HG03045 (cell line): ENCODE results near the gene LIPG.
"Not testable (repeated sequence)": the region's sequence is repeated elsewhere in the genome, so short reads cannot be mapped to it uniquely, and the experiment has no call there.

Experiments
- ATAC-seq: cut with Tn5 transposase; IDR thresholded peaks from one replicate; pipeline ENCODE4 v1.9.1; 2021; ENCODE audit warnings: mild to moderate bottlenecking, moderate library complexity; ENCODE audit not compliant: unreplicated experiment

Gene LIPG

GRCh38 chr18:49572611-49573345 lies 10.9 kb downstream of the LIPG start:
- no peak for ATAC-seq

GRCh38 chr18:49573835-49574234 lies 12.0 kb downstream of the LIPG start:
- ATAC-seq = no peak

DNA sequence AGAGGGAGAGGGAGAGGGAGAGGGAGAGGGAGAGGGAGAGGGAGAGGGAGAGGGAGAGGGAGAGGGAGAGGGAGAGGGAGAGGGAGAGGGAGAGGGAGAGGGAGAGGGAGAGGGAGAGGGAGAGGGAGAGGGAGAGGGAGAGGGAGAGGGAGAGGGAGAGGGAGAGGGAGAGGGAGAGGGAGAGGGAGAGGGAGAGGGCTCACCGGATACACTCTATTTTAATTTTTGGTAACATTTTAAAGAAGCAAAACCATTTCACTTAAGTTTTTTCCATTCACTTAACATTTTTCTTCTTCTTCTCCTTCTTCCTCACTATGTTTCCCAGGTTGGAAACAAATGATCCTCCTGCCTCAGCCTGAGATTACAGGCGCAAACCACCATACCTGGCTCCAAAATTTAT lies 17.2 kb downstream of the LIPG start:
- not testable (repeated sequence) for ATAC-seq

DNA sequence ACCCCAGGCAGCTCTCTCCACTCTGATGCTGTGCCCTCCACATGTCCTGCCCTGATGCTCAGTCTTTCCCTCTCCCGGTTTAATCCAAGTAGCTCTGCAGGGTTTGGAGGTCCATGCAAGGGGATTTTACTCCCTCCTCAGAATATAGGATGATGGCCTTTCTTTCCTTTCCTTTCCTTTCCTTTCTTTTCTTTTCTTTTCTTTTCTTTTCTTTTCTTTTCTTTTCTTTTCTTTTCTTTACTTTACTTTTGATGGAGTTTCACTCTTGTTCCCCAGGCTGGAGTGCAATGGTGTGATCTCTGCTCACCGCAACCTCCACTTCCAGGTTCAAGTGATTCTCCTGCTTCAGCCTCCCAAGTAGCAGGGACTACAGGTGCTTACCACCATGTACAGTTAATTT lies 17.7 kb downstream of the LIPG start:
- not testable (repeated sequence) for ATAC-seq

DNA sequence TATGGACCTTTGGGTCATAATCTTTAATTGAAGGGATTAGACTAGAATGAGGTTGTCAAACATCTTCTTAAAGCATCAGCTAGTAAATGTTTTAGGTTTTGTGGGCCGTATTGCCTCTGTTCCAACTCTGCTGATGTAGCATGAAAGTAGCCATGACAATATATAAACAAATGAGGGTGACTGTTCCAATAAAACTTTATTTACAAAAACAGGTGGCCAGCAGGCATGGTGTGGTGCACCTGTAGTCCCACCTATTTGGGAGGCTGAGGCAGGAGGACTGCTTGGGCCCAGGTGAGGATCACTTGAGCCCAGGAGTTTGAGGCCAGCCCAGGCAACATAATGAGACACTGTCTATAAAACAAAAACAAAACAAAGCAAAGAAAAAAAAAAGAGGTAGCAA lies 18.4 kb downstream of the LIPG start:
- ATAC-seq = no peak

DNA sequence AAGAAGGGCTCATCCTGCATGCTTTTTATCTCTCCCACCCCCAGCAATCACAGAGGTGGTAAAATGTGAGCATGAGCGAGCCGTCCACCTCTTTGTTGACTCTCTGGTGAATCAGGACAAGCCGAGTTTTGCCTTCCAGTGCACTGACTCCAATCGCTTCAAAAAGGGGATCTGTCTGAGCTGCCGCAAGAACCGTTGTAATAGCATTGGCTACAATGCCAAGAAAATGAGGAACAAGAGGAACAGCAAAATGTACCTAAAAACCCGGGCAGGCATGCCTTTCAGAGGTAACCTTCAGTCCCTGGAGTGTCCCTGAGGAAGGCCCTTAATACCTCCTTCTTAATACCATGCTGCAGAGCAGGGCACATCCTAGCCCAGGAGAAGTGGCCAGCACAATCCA lies 19.5 kb downstream of the LIPG start:
- ATAC-seq = no peak

DNA sequence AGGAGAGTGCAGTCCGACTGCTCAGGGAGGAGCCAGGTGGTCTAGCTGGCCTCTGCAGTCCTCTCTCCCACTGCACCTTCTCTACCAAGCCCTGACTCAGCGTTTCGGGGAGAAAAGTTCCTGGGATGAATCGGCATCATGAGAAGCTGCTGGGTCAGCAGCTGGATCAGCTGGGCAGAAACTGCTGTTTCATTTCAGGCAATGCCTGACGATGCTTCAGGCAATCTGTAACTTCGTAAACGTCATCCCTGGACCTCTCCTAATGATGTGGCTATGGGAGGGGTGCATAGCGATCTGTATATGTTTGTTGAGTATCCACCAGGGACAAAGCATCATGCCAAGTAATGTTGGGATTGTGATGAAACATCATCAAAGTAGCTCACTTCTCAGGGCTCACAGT lies 20.7 kb downstream of the LIPG start:
- ATAC-seq = no peak

DNA sequence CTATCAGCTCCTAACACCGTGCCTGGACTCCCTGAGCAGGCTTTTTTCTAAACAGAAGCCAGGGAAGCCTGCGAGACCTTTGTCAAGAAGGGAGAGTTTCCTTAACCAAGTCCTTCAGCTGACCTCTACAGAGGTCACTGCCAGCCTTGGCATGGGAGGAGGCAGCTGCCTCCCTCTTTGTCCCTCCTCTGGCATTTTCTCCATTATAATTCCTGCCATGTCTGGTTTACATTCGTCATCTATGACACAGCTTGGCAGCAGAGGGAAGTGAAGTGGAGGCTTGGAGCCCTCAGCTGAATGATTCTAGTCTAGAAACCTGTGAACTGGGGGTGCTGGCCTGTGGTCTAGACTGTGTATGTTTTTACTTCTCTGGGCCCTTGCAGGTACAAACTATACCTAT lies 22.5 kb downstream of the LIPG start:
- ATAC-seq = no peak

GRCh38 chr18:49584951-49585350 lies 23.1 kb downstream of the LIPG start:
- not testable (repeated sequence) for ATAC-seq

GRCh38 chr18:49585781-49586663 lies 24.2 kb downstream of the LIPG start:
- no peak for ATAC-seq

DNA sequence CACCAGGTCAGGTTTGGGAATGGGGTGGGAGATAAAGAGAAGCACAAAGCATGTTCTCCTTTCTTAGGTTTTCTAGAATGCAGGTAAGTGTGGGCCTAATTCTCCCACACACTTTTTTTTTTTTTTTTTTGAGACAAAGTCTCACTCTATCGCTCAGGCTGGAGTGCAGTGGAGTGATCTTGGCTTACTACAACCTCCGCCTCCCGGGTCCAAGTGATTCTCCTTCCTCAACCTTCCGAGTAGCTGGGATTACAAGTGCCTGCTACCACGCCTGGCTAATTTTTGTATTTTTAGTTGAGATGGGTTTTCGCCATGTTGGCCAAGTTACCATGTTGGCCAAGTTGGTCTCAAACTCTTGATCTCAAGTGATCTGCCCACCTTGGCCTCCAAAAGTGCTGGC lies 26.3 kb downstream of the LIPG start:
- ATAC-seq = no peak

DNA sequence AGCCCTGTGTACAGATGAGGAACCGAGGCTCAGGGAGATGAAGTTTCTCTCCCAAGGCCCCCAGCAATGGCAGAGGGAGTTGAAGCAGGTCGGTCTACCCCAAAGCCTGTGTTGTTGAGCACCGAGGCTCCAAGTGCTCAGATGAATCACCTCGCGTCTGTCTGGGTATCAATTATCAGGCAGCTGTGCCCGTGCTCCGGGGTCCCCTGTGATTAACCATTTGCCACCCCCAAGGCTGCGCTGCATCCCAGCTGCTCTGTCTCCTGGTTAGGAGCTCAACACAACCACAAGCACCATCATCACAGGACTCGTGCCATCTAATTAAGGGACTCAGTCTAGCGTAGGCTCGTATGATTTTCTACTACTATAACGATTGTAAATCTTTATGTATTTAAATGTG lies 27.1 kb downstream of the LIPG start:
- no peak for ATAC-seq

GRCh38 chr18:49590608-49591007 lies 28.8 kb downstream of the LIPG start:
- no peak for ATAC-seq

DNA sequence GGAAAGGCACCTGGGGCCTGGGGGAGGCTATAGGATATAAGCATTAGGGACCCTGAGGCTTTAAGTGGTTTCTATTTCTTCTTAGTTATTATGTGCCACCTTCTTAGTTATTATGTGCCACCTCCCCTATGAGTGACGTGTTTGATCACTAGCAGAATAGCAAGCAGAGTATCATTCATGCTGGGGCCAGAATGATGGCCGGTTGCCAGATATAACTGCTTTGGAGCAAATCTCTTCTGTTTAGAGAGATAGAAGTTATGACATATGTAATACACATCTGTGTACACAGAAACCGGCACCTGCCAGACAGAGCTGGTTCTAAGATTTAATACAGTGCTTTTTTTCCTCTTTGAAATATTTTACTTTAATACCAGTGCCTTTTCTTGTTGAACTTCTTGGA lies 29.4 kb downstream of the LIPG start:
- no peak for ATAC-seq

DNA sequence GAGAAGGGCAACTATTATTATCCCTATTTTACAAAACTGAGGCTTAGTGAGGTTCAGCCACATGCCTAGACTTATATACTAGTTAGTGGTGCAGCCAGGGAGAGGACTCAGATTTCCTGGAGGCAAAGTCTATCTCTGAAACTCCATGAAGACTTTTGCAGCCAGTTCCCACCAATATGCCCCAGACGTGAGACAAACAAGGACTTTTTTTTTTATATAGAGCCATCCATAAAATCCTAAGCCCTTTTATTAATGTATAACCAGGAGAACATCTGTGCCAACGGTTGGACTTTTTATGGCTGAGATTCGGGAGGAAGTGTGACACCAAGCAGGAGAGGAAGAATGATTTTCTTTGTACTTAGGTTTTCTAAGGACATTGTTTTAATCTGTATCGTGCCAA lies 29.9 kb downstream of the LIPG start:
- ATAC-seq = no peak

GRCh38 chr18:49596687-49597086 lies 34.8 kb downstream of the LIPG start:
- ATAC-seq = no peak

- ATAC-seq = no peak
Observed at GRCh38 chr18:49597157-49597931, 35.5 kb downstream of the LIPG start.

- ATAC-seq = no peak
Observed at GRCh38 chr18:49601211-49601610, 39.4 kb downstream of the LIPG start.

DNA sequence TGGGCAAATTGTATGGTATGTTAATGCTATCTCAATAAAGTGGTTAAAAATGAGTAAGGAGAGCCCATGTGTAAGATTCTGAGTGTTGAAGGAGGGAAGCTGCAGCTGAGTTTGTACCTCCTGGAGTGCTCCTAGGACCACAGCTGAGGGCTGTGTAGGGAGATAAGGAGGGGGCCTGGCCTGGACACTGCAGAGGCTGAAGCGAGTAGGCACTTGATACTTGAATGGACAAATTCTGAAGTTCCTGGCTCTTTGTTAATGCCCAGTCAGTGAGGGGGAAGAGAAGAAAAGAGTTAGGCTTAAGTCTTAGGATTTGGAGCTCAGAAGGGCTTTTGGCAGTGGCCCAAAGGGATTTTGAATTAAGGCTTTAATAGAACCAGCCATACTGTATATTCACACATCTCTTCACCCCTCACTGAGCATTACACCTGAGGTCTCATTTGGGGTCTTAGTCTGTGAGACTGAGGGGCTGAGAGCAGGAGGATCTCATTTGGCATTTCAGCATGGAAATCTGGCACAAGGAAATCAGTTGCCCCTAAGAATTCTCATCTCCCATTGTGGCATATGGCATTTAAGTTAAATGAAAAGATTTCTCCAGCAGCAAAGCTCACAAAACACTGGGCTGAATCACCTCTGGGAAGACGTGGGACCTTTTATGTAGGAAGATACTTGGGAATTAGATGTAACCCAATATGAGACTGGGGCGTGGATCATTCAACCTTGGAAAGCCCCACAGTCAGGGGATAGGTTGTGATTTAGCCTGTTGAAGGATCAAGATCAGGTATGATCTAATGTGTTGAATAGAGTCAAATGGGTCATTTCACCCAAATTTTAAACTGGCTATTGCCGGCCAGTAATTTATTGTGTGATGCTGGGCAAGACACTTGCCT lies 46.8 kb downstream of the LIPG start:
- no peak for ATAC-seq

DNA sequence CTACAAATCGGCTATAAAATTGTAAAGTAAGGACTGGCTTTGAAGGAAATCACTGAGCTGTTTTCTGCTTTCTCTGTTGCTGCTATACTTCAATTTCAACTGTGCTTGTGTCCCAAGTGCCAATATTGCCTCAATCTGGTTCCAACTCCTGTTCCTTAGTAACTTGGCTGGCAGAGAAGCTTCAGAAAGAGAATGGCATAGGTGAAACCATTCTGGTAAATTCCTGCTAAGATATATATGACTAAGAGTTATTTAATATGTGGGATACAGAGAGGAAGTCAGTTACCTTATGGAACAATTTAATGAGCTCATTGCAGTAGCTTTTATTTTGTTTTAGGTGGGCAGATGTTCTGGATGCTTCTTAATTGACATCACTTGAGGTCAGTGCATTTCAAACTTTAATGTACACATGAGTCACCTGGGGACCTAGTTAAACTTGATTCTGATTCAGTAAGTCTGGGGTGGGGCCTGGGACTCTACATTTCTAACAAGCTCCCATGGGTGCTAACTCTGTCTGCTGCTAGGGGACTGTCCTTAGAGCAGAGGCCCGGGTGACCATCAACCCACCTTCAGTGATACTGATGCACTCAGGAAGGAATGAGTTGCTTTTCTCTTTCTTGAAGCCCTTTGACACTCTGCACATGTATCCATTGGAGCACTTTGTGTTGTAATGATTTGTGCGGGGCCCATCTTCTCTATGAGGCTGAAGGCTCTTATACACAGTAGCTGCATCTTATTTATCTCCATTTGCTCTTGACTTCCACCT lies 47.6 kb downstream of the LIPG start:
- no peak for ATAC-seq
